ENCODE data around the gene C16orf95. TPM values are rescaled to one million over a fixed set of nuclear protein-coding genes. Genes with fewer than 3 reads are reported as not detected.

The C16orf95 gene
- total RNA-seq, 1 donor from 2014 or later = 1.7 TPM

Small RNA genes within 50 kb of the gene (small RNA-seq; reads per million reads assigned to genes)
- not detected for gene AC010531.2 (ENCODE audit: low replicate concordance)

Other genes with a start within 250 kb of the C16orf95 start
- gene FBXO31, start 66.4 kb upstream of the C16orf95 start, total RNA-seq = 23.7 TPM
- 36.1 TPM for gene MAP1LC3B, start 74.9 kb upstream of the C16orf95 start, total RNA-seq
- gene ZCCHC14, start 175.6 kb upstream of the C16orf95 start, total RNA-seq = 16.9 TPM

Measured in skin of body (tissue), 2 donors.